Fibroblast of skin of left biceps (primary cell): ENCODE results near the gene FBXO10.
"Not testable (repeated sequence)": the region's sequence is repeated elsewhere in the genome, so short reads cannot be mapped to it uniquely, and the experiment has no call there.

ENCODE experiments used
- DNase-seq, 2 experiments: peaks; one replicate each; pipeline ENCODE4 v3.0.0-alpha.2; 2013; ENCODE audit warnings: low read depth in 2 of 2

FBXO10 gene

GRCh38 chr9:37477443-37477842 lies 98.7 kb downstream of the FBXO10 start:
- not testable (repeated sequence) for DNase-seq

DNA sequence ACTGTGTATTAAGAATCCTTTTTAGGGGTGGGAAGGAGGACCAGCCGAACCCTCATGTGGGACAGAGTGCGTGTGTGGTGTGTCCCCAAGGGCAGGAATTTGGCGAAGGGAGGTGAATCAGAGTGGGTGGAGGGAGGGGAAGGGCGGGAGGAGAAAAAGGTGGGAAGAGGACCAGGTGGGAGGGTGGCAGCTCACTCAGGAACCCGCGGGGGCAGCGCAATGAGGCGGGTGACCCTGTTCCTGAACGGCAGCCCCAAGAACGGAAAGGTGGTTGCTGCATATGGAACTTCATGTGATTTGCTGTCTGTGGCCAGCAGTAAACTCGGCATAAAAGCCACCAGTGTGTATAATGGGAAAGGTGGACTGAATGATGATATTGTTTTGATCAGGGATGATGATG lies 99.2 kb downstream of the FBXO10 start:
- DNase-seq = no peak

DNA sequence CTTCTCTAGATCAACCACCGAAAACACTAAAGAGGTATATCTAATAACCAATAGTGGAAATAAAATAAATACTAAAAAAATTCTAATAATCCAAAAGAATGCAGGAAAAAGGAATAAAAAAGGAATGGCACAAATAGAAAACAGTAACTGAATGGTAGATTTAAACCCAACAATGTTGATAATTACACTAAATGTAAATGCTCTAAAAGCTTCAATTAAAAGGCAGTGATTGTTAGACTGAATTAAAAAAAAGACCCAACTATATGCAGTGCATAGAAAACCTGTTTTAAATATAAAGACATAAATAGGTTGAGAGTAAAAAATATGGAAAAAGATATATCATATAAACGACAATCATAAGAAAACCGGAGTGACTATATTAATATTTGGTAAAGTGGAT lies 101.7 kb downstream of the FBXO10 start:
- DNase-seq = no peak

- DNase-seq = not testable (repeated sequence)
These were observed 102.2 kb downstream of the FBXO10 start for GRCh38 chr9:37473982-37474381.

DNA sequence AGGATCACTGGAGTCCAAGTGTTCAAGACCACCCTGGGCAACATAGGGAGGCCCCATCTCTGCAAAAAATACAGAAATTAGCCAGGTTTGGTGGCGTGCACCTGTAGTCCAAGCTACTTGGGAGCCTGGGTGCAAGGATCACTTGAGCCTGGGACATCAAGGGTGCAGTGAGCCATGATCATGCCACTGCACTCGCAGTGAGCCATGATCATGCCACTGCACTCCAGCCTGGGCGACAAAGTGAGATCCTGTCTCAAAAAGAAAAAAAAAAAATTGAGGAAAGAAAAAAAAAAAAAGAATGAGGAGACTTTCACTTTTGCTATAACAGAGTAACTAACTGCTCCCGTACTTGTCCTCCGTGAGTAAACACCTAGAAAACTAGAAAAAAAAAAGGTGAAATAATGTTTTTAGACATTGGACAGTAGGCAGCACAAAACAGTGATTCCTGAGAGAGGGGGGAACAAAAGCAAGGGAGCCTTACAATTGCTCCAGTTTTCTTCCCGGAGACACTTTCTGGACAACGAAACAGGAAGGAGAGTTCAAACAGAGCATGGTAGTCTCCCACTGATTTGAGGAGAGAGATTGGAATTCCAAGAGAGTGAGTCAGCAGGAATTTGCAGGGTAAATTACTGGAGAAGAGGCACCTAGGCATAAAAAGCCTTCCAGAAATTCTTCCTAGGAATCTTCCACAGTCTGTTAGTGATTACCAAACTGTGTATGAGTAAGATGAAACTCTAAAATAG lies 104.1 kb downstream of the FBXO10 start:
- peak; percentile 96 for DNase-seq

DNA sequence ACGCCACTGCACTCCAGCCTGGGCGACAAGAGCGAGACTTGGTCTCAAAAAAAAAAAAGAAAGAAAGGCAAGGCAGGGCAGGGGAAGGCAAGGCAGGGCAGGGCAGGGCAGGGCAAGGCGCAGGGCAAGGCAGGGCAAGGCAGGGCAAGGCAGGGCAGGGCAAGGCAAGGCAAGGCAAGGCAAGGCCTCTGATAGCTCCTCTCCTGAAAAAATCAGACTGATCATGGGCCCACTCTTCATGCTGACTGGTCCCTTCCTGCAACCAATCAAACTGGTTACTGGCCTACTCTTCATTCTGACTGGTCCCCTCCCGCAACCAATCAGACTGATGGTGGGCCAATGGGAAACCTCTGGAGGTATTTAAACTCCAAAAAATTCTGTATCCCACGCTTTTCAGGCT lies 107.6 kb downstream of the FBXO10 start:
- DNase-seq = no peak

- not testable (repeated sequence) for DNase-seq
These were observed 108.7 kb downstream of the FBXO10 start for GRCh38 chr9:37467530-37467929.

- DNase-seq = peak in 1 of 2 experiments; percentile 64
These were observed 110.0 kb downstream of the FBXO10 start for GRCh38 chr9:37466037-37466709.

DNA sequence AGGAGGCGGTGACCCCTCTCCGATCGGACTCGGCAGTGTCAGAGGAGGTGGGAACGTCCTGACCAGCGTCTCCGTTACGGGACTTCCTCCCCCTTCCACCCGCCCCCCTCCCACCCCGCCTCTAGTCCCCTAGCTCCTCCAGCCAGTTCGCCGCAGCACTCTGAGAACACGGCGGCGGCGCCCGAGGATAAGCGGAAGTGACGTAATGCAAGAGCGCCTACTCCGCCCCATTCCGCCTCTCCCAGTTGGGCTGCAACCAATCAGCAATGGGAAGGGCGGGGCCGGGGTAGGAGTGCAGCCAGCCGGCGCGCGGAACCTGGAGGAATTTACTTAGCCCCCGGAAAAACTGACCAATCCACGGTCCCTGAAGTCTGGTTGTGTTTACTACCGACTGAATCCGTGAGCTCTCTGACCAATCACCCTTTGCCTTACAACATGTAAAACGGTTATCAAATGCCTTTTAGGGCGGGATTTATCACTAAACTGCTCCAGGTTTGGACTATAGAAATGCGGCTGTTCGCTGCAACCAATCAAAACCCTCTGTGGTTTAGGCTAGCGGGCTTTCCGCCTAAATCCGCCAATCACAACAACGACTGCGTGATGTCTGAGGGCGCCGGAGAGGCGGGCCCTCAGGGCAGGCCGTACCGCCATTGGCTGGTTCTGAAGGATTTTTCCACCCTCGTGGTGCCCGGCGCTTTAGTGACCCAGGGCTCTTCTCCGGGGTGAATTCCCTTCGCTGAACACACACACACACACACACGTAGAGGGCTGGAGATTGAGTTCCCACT lies 110.7 kb downstream of the FBXO10 start, which contains the start of gene ZBTB5:
Gene ZBTB5 (minus strand): TSS at position 202 of the 788 bp plus-strand sequence. CDS start 22,899 bp downstream, outside the sequence.
- peak; percentile 100 for DNase-seq

GRCh38 chr9:37464426-37465248 lies 111.5 kb downstream of the FBXO10 start:
- no peak for DNase-seq

DNA sequence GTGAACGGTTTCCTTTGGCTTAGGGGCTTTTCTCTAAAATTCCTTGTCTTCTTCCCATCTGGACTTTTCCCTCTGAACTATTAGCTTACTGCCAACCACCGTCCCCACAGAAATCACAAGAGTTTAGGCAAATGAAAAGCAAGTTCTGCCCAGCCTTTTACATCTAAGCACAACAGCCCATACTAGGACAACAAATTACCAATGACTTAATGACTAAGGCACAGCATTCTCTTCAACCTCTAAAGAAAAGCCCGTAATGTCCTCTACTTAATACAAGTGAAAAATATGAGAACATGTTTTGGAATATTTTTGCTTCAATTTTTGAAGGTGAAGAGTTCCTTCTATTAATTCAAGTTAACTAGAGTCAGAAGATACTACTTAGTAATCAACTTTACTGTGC lies 112.2 kb downstream of the FBXO10 start:
- DNase-seq = no peak
